Measurements from ENCODE around the gene GORASP1. TPM values are rescaled to one million over a fixed set of nuclear protein-coding genes. Genes with fewer than 3 reads are reported as not detected.

The GORASP1 gene
- total RNA-seq, 1 experiment from 2014 or later: 58.6 TPM

- intact Hi-C loops (cut with micrococcal nuclease; ENCODE audit: unreplicated experiment): no loop called here
- no peak overlapping the region for H3K27ac Mint-ChIP-seq (ENCODE audit: unreplicated experiment)
- no peak overlapping the region for H3K4me3 Mint-ChIP-seq (ENCODE audit: low read depth, unreplicated experiment)
- no peaks in the 10 kb centered on the region for H3K9me3 Mint-ChIP-seq (ENCODE audit: low read depth, unreplicated experiment)
- BruUV-seq (replicated peaks): no TSS peak
- CTCF ChIA-PET: no interaction called here
- TF ChIP-seq CTCF (IDR thresholded peaks at IDR 0.05; ENCODE audit: unreplicated experiment): no peak
- no peaks in the 10 kb centered on the region for H3K27me3 Mint-ChIP-seq (ENCODE audit: unreplicated experiment)
- DNase-seq: no peak
- H3K36me3 Mint-ChIP-seq (ENCODE audit: insufficient read depth, unreplicated experiment): peaks cover 16% of the 10 kb centered on the region
- H3K4me1 Mint-ChIP-seq (ENCODE audit: low read depth, unreplicated experiment): no peaks in the 10 kb centered on the region
These were observed 31.5 kb downstream of the GORASP1 start for GRCh38 chr3:39075910-39076309.

- no peaks in the 10 kb centered on the region for H3K27me3 Mint-ChIP-seq (ENCODE audit: unreplicated experiment)
- DNase-seq: no peak
- intact Hi-C loops (cut with micrococcal nuclease; ENCODE audit: unreplicated experiment): no loop called here
- H3K36me3 Mint-ChIP-seq (ENCODE audit: insufficient read depth, unreplicated experiment): no peaks in the 10 kb centered on the region
- CTCF ChIA-PET: no interaction called here
- H3K27ac Mint-ChIP-seq (ENCODE audit: unreplicated experiment): no peak overlapping the region
- no peaks in the 10 kb centered on the region for H3K4me1 Mint-ChIP-seq (ENCODE audit: low read depth, unreplicated experiment)
- H3K4me3 Mint-ChIP-seq (ENCODE audit: low read depth, unreplicated experiment): no peak overlapping the region
- H3K9me3 Mint-ChIP-seq (ENCODE audit: low read depth, unreplicated experiment): no peaks in the 10 kb centered on the region
- no peak for TF ChIP-seq CTCF (IDR thresholded peaks at IDR 0.05; ENCODE audit: unreplicated experiment)
- BruUV-seq (replicated peaks): no TSS peak
These were observed 38.9 kb downstream of the GORASP1 start for GRCh38 chr3:39068556-39068955.

GRCh38 chr3:39067286-39067685, 40.1 kb downstream of the GORASP1 start:
- Mint-ChIP-seq H3K27ac (ENCODE audit: unreplicated experiment) (no peak overlapping the region), H3K9me3 (ENCODE audit: low read depth, unreplicated experiment) (no peaks in the 10 kb centered on the region), H3K4me3 (ENCODE audit: low read depth, unreplicated experiment) (no peak overlapping the region), H3K4me1 (ENCODE audit: low read depth, unreplicated experiment) (peaks cover 5% of the 10 kb centered on the region), H3K27me3 (ENCODE audit: unreplicated experiment) (no peaks in the 10 kb centered on the region), H3K36me3 (ENCODE audit: insufficient read depth, unreplicated experiment) (no peaks in the 10 kb centered on the region)
- BruUV-seq (replicated peaks): no TSS peak
- intact Hi-C loops (cut with micrococcal nuclease; ENCODE audit: unreplicated experiment): no loop called here
- no peak for TF ChIP-seq CTCF (IDR thresholded peaks at IDR 0.05; ENCODE audit: unreplicated experiment)
- DNase-seq: no peak
- CTCF ChIA-PET: no interaction called here

- CTCF ChIA-PET: no interaction called here
- no peaks in the 10 kb centered on the region for H3K36me3 Mint-ChIP-seq (ENCODE audit: insufficient read depth, unreplicated experiment)
- TF ChIP-seq CTCF (IDR thresholded peaks at IDR 0.05; ENCODE audit: unreplicated experiment): peak; percentile 36
- H3K4me1 Mint-ChIP-seq (ENCODE audit: low read depth, unreplicated experiment): peaks cover 15% of the 10 kb centered on the region
- no TSS peak for BruUV-seq (replicated peaks)
- peak; percentile 40 for DNase-seq
- intact Hi-C loops (cut with micrococcal nuclease; ENCODE audit: unreplicated experiment): no loop called here
- no peak overlapping the region for H3K4me3 Mint-ChIP-seq (ENCODE audit: low read depth, unreplicated experiment)
- no peaks in the 10 kb centered on the region for H3K27me3 Mint-ChIP-seq (ENCODE audit: unreplicated experiment)
- H3K9me3 Mint-ChIP-seq (ENCODE audit: low read depth, unreplicated experiment): no peaks in the 10 kb centered on the region
- H3K27ac Mint-ChIP-seq (ENCODE audit: unreplicated experiment): no peak overlapping the region
These were observed 42.2 kb downstream of the GORASP1 start for GRCh38 chr3:39065197-39065596.

- no peaks in the 10 kb centered on the region for H3K9me3 Mint-ChIP-seq (ENCODE audit: low read depth, unreplicated experiment)
- no peaks in the 10 kb centered on the region for H3K36me3 Mint-ChIP-seq (ENCODE audit: insufficient read depth, unreplicated experiment)
- CTCF ChIA-PET: no interaction called here
- intact Hi-C loops (cut with micrococcal nuclease; ENCODE audit: unreplicated experiment): no loop called here
- no peak for DNase-seq
- H3K4me1 Mint-ChIP-seq (ENCODE audit: low read depth, unreplicated experiment): peaks cover 15% of the 10 kb centered on the region
- no peak for TF ChIP-seq CTCF (IDR thresholded peaks at IDR 0.05; ENCODE audit: unreplicated experiment)
- H3K27me3 Mint-ChIP-seq (ENCODE audit: unreplicated experiment): no peaks in the 10 kb centered on the region
- H3K27ac Mint-ChIP-seq (ENCODE audit: unreplicated experiment): no peak overlapping the region
- H3K4me3 Mint-ChIP-seq (ENCODE audit: low read depth, unreplicated experiment): no peak overlapping the region
- BruUV-seq (replicated peaks): no TSS peak
These were observed 42.8 kb downstream of the GORASP1 start for GRCh38 chr3:39064646-39065045.
